OCI-LY3 (cell line): ENCODE measurements around the gene CLDN9.

Experiments
- CTCF ChIP-seq: fragments of 200-600, 300-600 bp; sonication (generic); IDR thresholded peaks from 2 replicates; pipeline ENCODE4 v1.5.1; 2014; ENCODE audit warnings: antibody characterized with exemption, low read length, low read depth
- EZH2phosphoT487 ChIP-seq: fragments of 200-600 bp; shearing (Covaris generic); IDR thresholded peaks from 2 replicates; pipeline ENCODE4 v1.6.1; 2018; ENCODE audit warnings: antibody characterized with exemption, mixed run types, low read depth

- TF ChIP-seq CTCF (no peak), EZH2phosphoT487 (no peak)
Observed at GRCh38 chr16:3046641-3047386, 34.1 kb downstream of the CLDN9 start.
